WTC11 (cell line): Measurements from ENCODE around the gene PRRG2.

Source experiments
- CBFB ChIP-seq: sonication (generic); formaldehyde crosslinking; IDR thresholded peaks from 2 replicates; pipeline ENCODE4 v1.8.1; 2022; ENCODE audit warnings: mild to moderate bottlenecking, low read depth, missing genetic modification reagents
- CREB1 ChIP-seq: sonication (generic); formaldehyde crosslinking; IDR thresholded peaks from 2 replicates; pipeline ENCODE4 v1.8.0; 2023; ENCODE audit warnings: mild to moderate bottlenecking, missing genetic modification reagents
- CTCF ChIP-seq: fragments of 200-600 bp; IDR thresholded peaks from 2 replicates; pipeline ENCODE4 v1.8.0; 2022; ENCODE audit warnings: antibody characterized with exemption
- ESRRA ChIP-seq: sonication (generic); formaldehyde crosslinking; IDR thresholded peaks from 2 replicates; pipeline ENCODE4 v1.8.1; 2022; ENCODE audit warnings: mild to moderate bottlenecking, missing genetic modification reagents, borderline replicate concordance
- ETV6 ChIP-seq: sonication (generic); formaldehyde crosslinking; IDR thresholded peaks from 2 replicates; pipeline ENCODE4 v1.8.1; 2022; ENCODE audit warnings: mild to moderate bottlenecking, missing genetic modification reagents
- FOXP4 ChIP-seq: sonication (generic); formaldehyde crosslinking; IDR thresholded peaks from 2 replicates; pipeline ENCODE4 v1.8.0; 2022; ENCODE audit warnings: mild to moderate bottlenecking, missing genetic modification reagents
- MAX ChIP-seq: sonication (generic); formaldehyde crosslinking; IDR thresholded peaks from 2 replicates; pipeline ENCODE4 v1.8.0; 2022; ENCODE audit warnings: mild to moderate bottlenecking, missing genetic modification reagents
- MXD4 ChIP-seq: fragments of 250-450 bp; sonication (Bioruptor Pico); IDR thresholded peaks from 2 replicates; pipeline ENCODE4 v1.8.0; 2021; ENCODE audit warnings: mild to moderate bottlenecking, moderate library complexity, borderline replicate concordance
- SP1 ChIP-seq: sonication (generic); formaldehyde crosslinking; conservative IDR thresholded peaks from 2 replicates; pipeline ENCODE4 v1.8.1; 2022; ENCODE audit warnings: missing genetic modification reagents
- TEAD4 ChIP-seq: sonication (generic); formaldehyde crosslinking; IDR thresholded peaks from 2 replicates; pipeline ENCODE4 v1.8.0; 2022; ENCODE audit warnings: mild to moderate bottlenecking, missing genetic modification reagents
- ZBTB21 ChIP-seq: sonication (generic); formaldehyde crosslinking; IDR thresholded peaks from 2 replicates; pipeline ENCODE4 v1.8.1; 2023; ENCODE audit warnings: mild to moderate bottlenecking, missing genetic modification reagents, borderline replicate concordance
- ZNF138 ChIP-seq: sonication (generic); formaldehyde crosslinking; conservative IDR thresholded peaks from 2 replicates; pipeline ENCODE4 v1.8.1; 2022; ENCODE audit warnings: mild to moderate bottlenecking, moderate library complexity, missing genetic modification reagents
- ZNF423 ChIP-seq: fragments of 250-450 bp; sonication (Bioruptor Pico); IDR thresholded peaks from 2 replicates; pipeline ENCODE4 v2.1.2; 2022; ENCODE audit warnings: mild to moderate bottlenecking, moderate library complexity

GRCh38 chr19:49615861-49616260, 34.7 kb downstream of the PRRG2 start:
- no peak for TF ChIP-seq ZBTB21
- no peak for TF ChIP-seq CTCF
- no peak for TF ChIP-seq ZNF423 (CRISPR knock-in tag)
- no peak for TF ChIP-seq ETV6 (CRISPR knock-in tag)
- no peak for TF ChIP-seq ESRRA
- no peak for TF ChIP-seq TEAD4 (CRISPR knock-in tag)
- TF ChIP-seq CREB1 (CRISPR knock-in tag), result no peak
- TF ChIP-seq CBFB (CRISPR knock-in tag), result no peak
- TF ChIP-seq ZNF138, result no peak
- TF ChIP-seq FOXP4 (CRISPR knock-in tag), result no peak
- no peak for TF ChIP-seq MXD4
- no peak for TF ChIP-seq MAX
- TF ChIP-seq SP1 (CRISPR knock-in tag), result no peak
